ENCODE results near the gene ANKRD40CL. TPM values are rescaled to one million over a fixed set of nuclear protein-coding genes. Genes with fewer than 3 reads are reported as not detected.

ANKRD40CL gene
- total RNA-seq, 2 experiments from 2014 or later: not detected

DNA sequence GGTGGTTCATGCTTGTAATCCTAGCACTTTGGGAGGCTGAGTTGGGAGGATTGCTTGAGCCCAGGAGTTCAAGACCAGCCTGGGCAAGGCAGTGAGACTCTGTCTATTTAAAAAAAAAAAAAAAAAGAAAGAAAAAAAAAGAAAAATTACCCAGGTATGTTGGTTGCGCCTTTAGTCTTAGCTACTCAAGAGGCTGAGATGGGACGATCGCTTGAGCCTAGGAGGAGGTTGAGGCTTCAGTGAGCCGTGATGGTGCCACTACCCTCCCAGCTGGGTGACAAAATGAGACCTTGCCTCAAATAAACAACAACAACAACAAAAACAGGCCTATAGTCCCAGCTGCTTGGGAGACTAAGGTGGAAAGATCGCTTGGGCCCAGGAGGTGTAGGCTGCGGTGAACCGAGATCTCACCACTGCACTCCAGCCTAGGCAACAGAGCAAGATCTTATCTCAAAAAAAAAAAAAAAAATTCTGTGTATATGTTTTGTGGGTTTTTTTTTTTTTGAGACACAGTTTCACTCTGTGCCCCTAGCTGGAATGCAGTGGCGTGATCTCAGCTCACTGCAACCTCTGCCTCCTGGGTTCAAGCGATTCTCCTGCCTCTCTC is 12.5 kb upstream of the ANKRD40CL start:
- no peaks in the 10 kb centered on the region for H3K4me1 ChIP-seq (ENCODE audit: insufficient read depth, low read length, poor library complexity, severe bottlenecking)
- intact Hi-C loops (cut with micrococcal nuclease; ENCODE audit: unreplicated experiment): loop anchor here (5.0 kb wide), 1 partner anchor 42 kb away; no protein-coding TSS in a partner anchor
- CTCF ChIA-PET (ENCODE audit: unreplicated experiment): no interaction called here
- no peak for DNase-seq (ENCODE audit: low spot score)
- no peaks in the 10 kb centered on the region for H3K9me2 ChIP-seq (ENCODE audit: insufficient read depth, low read length)
- POLR2A ChIA-PET: interaction anchor here (0.6 to 1.0 kb wide), 3 partner anchors 9 to 249 kb away, joined by 3 to 6 read pairs (median 3); no protein-coding TSS in a partner anchor
- H3K4me3 ChIP-seq (ENCODE audit: low read depth, low read length, poor library complexity, severe bottlenecking): no peak overlapping the region
- H3K36me3 ChIP-seq (ENCODE audit: insufficient read depth, low read length): no peaks in the 10 kb centered on the region
- H3K4me2 ChIP-seq (ENCODE audit: low read length): no peak overlapping the region
- TF ChIP-seq, protein P1, sequence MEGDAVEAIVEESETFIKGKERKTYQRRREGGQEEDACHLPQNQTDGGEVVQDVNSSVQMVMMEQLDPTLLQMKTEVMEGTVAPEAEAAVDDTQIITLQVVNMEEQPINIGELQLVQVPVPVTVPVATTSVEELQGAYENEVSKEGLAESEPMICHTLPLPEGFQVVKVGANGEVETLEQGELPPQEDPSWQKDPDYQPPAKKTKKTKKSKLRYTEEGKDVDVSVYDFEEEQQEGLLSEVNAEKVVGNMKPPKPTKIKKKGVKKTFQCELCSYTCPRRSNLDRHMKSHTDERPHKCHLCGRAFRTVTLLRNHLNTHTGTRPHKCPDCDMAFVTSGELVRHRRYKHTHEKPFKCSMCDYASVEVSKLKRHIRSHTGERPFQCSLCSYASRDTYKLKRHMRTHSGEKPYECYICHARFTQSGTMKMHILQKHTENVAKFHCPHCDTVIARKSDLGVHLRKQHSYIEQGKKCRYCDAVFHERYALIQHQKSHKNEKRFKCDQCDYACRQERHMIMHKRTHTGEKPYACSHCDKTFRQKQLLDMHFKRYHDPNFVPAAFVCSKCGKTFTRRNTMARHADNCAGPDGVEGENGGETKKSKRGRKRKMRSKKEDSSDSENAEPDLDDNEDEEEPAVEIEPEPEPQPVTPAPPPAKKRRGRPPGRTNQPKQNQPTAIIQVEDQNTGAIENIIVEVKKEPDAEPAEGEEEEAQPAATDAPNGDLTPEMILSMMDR (conservative IDR thresholded peaks at IDR 0.05; ENCODE audit: low read length): no peak
- TF ChIP-seq EZH2phosphoT487 (IDR thresholded peaks at IDR 0.05; ENCODE audit: borderline replicate concordance, low read depth, low read length): no peak
- H3K79me2 ChIP-seq (ENCODE audit: insufficient read depth, low read depth, low read length): no peaks in the 10 kb centered on the region
- BruUV-seq (replicated peaks): no TSS peak
- H2AFZ ChIP-seq (ENCODE audit: low read length): no peak overlapping the region
- no peaks in the 10 kb centered on the region for H4K20me1 ChIP-seq (ENCODE audit: insufficient read depth, low read length)
- H3K9me3 ChIP-seq (ENCODE audit: low read length): no peaks in the 10 kb centered on the region
- no peak overlapping the region for H3K27ac ChIP-seq (ENCODE audit: low read depth, low read length, poor library complexity, severe bottlenecking)

DNA sequence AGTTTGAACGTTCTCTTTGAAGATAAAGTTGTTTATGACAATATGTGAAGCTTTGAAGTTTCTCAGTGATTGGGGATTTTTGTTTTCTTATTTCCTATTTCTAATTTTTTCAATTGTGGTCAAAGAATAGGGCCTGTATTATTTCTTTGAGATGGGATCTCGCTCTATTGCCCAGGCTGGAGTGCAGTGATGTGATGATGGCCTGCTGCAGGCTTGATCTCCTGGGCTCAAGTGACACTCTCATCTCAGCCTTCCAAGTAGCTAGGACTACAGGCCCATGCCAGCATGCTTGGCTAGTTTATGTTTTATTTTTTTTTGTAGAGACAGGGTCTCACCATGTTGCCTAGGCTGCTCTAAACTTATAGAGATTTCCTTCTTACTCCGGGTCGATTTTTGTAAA is 11.7 kb upstream of the ANKRD40CL start:
- intact Hi-C loops (cut with micrococcal nuclease; ENCODE audit: unreplicated experiment): no loop called here
- POLR2A ChIA-PET: no interaction called here

DNA sequence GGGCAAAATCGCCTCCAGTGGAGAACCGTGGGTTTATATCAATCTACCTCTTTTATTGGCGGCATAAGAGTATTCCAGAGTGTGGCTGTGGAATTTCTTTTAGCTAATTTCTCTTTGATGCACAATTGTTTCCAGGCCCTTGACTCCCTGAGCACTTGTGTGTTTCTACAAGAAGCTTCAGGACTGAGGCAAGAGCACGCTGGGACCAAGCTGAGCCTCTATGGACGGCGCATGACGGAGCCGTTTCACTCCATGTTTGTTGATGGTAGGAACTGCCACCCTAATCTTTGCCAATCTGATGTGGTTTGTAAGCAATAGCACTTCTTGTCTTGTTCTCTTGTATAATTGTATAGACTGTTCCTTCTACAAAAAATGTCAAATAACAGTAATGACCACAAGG is 11.2 kb upstream of the ANKRD40CL start:
- ChIA-PET CTCF (ENCODE audit: unreplicated experiment) (no interaction called here), POLR2A (no interaction called here)
- H3K4me1 ChIP-seq (ENCODE audit: insufficient read depth, low read length, poor library complexity, severe bottlenecking): no peaks in the 10 kb centered on the region
- H3K9me3 ChIP-seq (ENCODE audit: low read length): no peaks in the 10 kb centered on the region
- H3K4me3 ChIP-seq (ENCODE audit: low read depth, low read length, poor library complexity, severe bottlenecking): no peak overlapping the region
- no peak overlapping the region for H3K27ac ChIP-seq (ENCODE audit: low read depth, low read length, poor library complexity, severe bottlenecking)
- H3K36me3 ChIP-seq (ENCODE audit: insufficient read depth, low read length): no peaks in the 10 kb centered on the region
- H3K79me2 ChIP-seq (ENCODE audit: insufficient read depth, low read depth, low read length): no peaks in the 10 kb centered on the region
- no peaks in the 10 kb centered on the region for H3K9me2 ChIP-seq (ENCODE audit: insufficient read depth, low read length)
- no peak for TF ChIP-seq EZH2phosphoT487 (IDR thresholded peaks at IDR 0.05; ENCODE audit: borderline replicate concordance, low read depth, low read length)
- TF ChIP-seq, protein P1 (conservative IDR thresholded peaks at IDR 0.05; ENCODE audit: low read length): no peak
- H3K4me2 ChIP-seq (ENCODE audit: low read length): no peak overlapping the region
- no TSS peak for BruUV-seq (replicated peaks)
- no peak overlapping the region for H2AFZ ChIP-seq (ENCODE audit: low read length)
- no peaks in the 10 kb centered on the region for H4K20me1 ChIP-seq (ENCODE audit: insufficient read depth, low read length)
- no peak for DNase-seq (ENCODE audit: low spot score)
- intact Hi-C loops (cut with micrococcal nuclease; ENCODE audit: unreplicated experiment): no loop called here

More for the DNA sequence above, 11.7 kb upstream of the ANKRD40CL start:
- Histone ChIP-seq H3K9me3 (ENCODE audit: low read length) (no peaks in the 10 kb centered on the region), H4K20me1 (ENCODE audit: insufficient read depth, low read length) (no peaks in the 10 kb centered on the region), H3K36me3 (ENCODE audit: insufficient read depth, low read length) (no peaks in the 10 kb centered on the region), H3K4me3 (ENCODE audit: low read depth, low read length, poor library complexity, severe bottlenecking) (no peak overlapping the region), H3K9me2 (ENCODE audit: insufficient read depth, low read length) (no peaks in the 10 kb centered on the region), H3K79me2 (ENCODE audit: insufficient read depth, low read depth, low read length) (no peaks in the 10 kb centered on the region), H3K4me2 (ENCODE audit: low read length) (no peak overlapping the region), H3K4me1 (ENCODE audit: insufficient read depth, low read length, poor library complexity, severe bottlenecking) (no peaks in the 10 kb centered on the region), H3K27ac (ENCODE audit: low read depth, low read length, poor library complexity, severe bottlenecking) (no peak overlapping the region), H2AFZ (ENCODE audit: low read length) (no peak overlapping the region)
- BruUV-seq (replicated peaks): no TSS peak
- CTCF ChIA-PET (ENCODE audit: unreplicated experiment): no interaction called here
- DNase-seq (ENCODE audit: low spot score): no peak
- TF ChIP-seq, protein P1 (conservative IDR thresholded peaks at IDR 0.05; ENCODE audit: low read length): no peak
- no peak for TF ChIP-seq EZH2phosphoT487 (IDR thresholded peaks at IDR 0.05; ENCODE audit: borderline replicate concordance, low read depth, low read length)

Data from OCI-LY7 (cell line).